H9 (cell line): ENCODE measurements around the gene RNF175. TPM values are rescaled to one million over a fixed set of nuclear protein-coding genes. Genes with fewer than 3 reads are reported as not detected.

Experiments used
- DNase-seq: peaks from one replicate; pipeline ENCODE4 v3.0.0-alpha.2; 2017
- H2AFZ ChIP-seq: one replicate; pipeline ENCODE4 v1.6.1; 2013; ENCODE audit warnings: mild to moderate bottlenecking, low read length, control low read depth, moderate library complexity
- H2AK5ac ChIP-seq: 2 replicates; pipeline ENCODE4 v1.6.1; 2013; ENCODE audit warnings: low read length, control low read depth, mixed read lengths; ENCODE audit not compliant: insufficient read length
- H2BK120ac ChIP-seq: one replicate; pipeline ENCODE4 v1.6.1; 2013; ENCODE audit warnings: low read depth, mild to moderate bottlenecking, low read length, control low read depth, inconsistent platforms; ENCODE audit not compliant: poor library complexity, severe bottlenecking
- H2BK12ac ChIP-seq: 2 replicates; pipeline ENCODE4 v1.6.1; 2013; ENCODE audit warnings: low read length, control low read depth, mixed read lengths, low read depth; ENCODE audit not compliant: insufficient read length
- H2BK15ac ChIP-seq: 2 replicates; pipeline ENCODE4 v1.6.1; 2013; ENCODE audit warnings: low read depth, low read length, control low read depth
- H2BK20ac ChIP-seq: one replicate; pipeline ENCODE4 v1.6.1; 2013; ENCODE audit warnings: low read depth, mild to moderate bottlenecking, low read length, control low read depth, inconsistent platforms; ENCODE audit not compliant: poor library complexity, severe bottlenecking
- H2BK5ac ChIP-seq: 2 replicates; pipeline ENCODE4 v1.6.1; 2013; ENCODE audit warnings: low read length, control low read depth, mixed read lengths; ENCODE audit not compliant: insufficient read length
- H3K14ac ChIP-seq: 2 replicates; pipeline ENCODE4 v1.6.1; 2013; ENCODE audit warnings: low read length, control low read depth; ENCODE audit not compliant: insufficient read depth
- H3K18ac ChIP-seq: 2 replicates; pipeline ENCODE4 v1.6.1; 2013; ENCODE audit warnings: low read depth, mild to moderate bottlenecking, mixed read lengths, low read length, control low read depth; ENCODE audit not compliant: insufficient read length
- H3K23ac ChIP-seq: 2 replicates; pipeline ENCODE4 v1.6.1; 2013; ENCODE audit warnings: low read length, control low read depth, mixed read lengths, low read depth; ENCODE audit not compliant: insufficient read length
- H3K23me2 ChIP-seq: 2 replicates; pipeline ENCODE4 v1.6.1; 2013; ENCODE audit warnings: low read depth, mild to moderate bottlenecking, mixed read lengths, low read length, control low read depth; ENCODE audit not compliant: insufficient read length, poor library complexity, severe bottlenecking
- H3K27ac ChIP-seq: 2 replicates; pipeline ENCODE4 v1.5.1; 2013; ENCODE audit warnings: low read length, control low read depth, mixed read lengths, low read depth; ENCODE audit not compliant: insufficient read length
- H3K27me3 ChIP-seq: 2 replicates; pipeline ENCODE4 v1.6.1; 2013; ENCODE audit warnings: low read length, control low read depth, inconsistent platforms; ENCODE audit not compliant: insufficient read depth
- H3K4ac ChIP-seq: 2 replicates; pipeline ENCODE4 v1.6.1; 2013; ENCODE audit warnings: low read depth, mild to moderate bottlenecking, control low read depth, inconsistent platforms, low read length, moderate library complexity
- H3K4me1 ChIP-seq: 2 replicates; pipeline ENCODE4 v1.6.1; 2013; ENCODE audit warnings: low read length, control low read depth, inconsistent platforms; ENCODE audit not compliant: insufficient read depth
- H3K4me2 ChIP-seq: 2 replicates; pipeline ENCODE4 v1.6.1; 2013; ENCODE audit warnings: low read length, control low read depth, mixed read lengths; ENCODE audit not compliant: insufficient read length, insufficient read depth
- H3K56ac ChIP-seq: 2 replicates; pipeline ENCODE4 v1.6.1; 2013; ENCODE audit warnings: low read depth, mild to moderate bottlenecking, mixed read lengths, low read length, control low read depth; ENCODE audit not compliant: insufficient read length
- H3K79me1 ChIP-seq: 2 replicates; pipeline ENCODE4 v1.6.1; 2013; ENCODE audit warnings: low read depth, mild to moderate bottlenecking, moderate library complexity, low read length, control low read depth, inconsistent platforms; ENCODE audit not compliant: insufficient read depth, poor library complexity, severe bottlenecking
- H3K79me2 ChIP-seq: 2 replicates; pipeline ENCODE4 v1.6.1; 2013; ENCODE audit warnings: low read length, control low read depth, inconsistent platforms; ENCODE audit not compliant: insufficient read depth
- H3K9ac ChIP-seq: 2 replicates; pipeline ENCODE4 v1.6.1; 2013; ENCODE audit warnings: low read length, control low read depth, mixed read lengths; ENCODE audit not compliant: insufficient read length; ENCODE audit errors: extremely low read depth
- H3K9me3 ChIP-seq: one replicate; pipeline ENCODE4 v1.6.1; 2013; ENCODE audit warnings: low read depth, low read length, inconsistent platforms; ENCODE audit not compliant: control insufficient read depth
- H3T11ph ChIP-seq: one replicate; pipeline ENCODE4 v1.6.1; 2013; ENCODE audit warnings: mild to moderate bottlenecking, low read length, control low read depth, inconsistent platforms
- H4K20me1 ChIP-seq: one replicate; pipeline ENCODE4 v1.6.1; 2013; ENCODE audit not compliant: control insufficient read depth, insufficient read length, insufficient read depth
- H4K5ac ChIP-seq: 2 replicates; pipeline ENCODE4 v1.6.1; 2013; ENCODE audit warnings: low read depth, mild to moderate bottlenecking, mixed read lengths, low read length, control low read depth; ENCODE audit not compliant: insufficient read length
- H4K8ac ChIP-seq: replicated peaks from 2 replicates; pipeline ENCODE4 v1.6.1; 2013; ENCODE audit warnings: low read length, control low read depth, mixed read lengths, low read depth; ENCODE audit not compliant: insufficient read length
- H4K91ac ChIP-seq: 2 replicates; pipeline ENCODE4 v1.6.1; 2013; ENCODE audit warnings: low read depth, mild to moderate bottlenecking, moderate library complexity, mixed read lengths, low read length, control low read depth; ENCODE audit not compliant: insufficient read length
- H3K27ac Mint-ChIP-seq, 3 experiments: 2 replicates in 2 of 3; 3 replicates in 1 of 3; pipeline ENCODE4 v1.8.0; 2020 to 2021; ENCODE audit warnings: mixed read lengths in 3 of 3, mild to moderate bottlenecking in 1 of 3, moderate library complexity in 1 of 3
- H3K27me3 Mint-ChIP-seq: 2 replicates; pipeline ENCODE4 v1.8.0; 2021; ENCODE audit warnings: low read depth, mild to moderate bottlenecking, moderate library complexity, mixed read lengths
- H3K36me3 Mint-ChIP-seq, 3 experiments: 2 replicates in 2 of 3; 3 replicates in 1 of 3; pipeline ENCODE4 v1.8.0; 2020 to 2021; ENCODE audit warnings: low read depth in 3 of 3, mixed read lengths in 3 of 3; ENCODE audit not compliant: insufficient read depth in 1 of 3
- H3K4me1 Mint-ChIP-seq, 2 experiments: 2 replicates each; pipeline ENCODE4 v1.8.0; 2020; ENCODE audit warnings: mixed read lengths in 2 of 2
- H3K4me3 Mint-ChIP-seq, 2 experiments: 2 replicates in 1 of 2; 3 replicates in 1 of 2; pipeline ENCODE4 v1.8.0; 2020 to 2021; ENCODE audit warnings: mild to moderate bottlenecking in 2 of 2, mixed read lengths in 2 of 2, moderate library complexity in 1 of 2
- H3K9me3 Mint-ChIP-seq, 2 experiments: 2 replicates in 1 of 2; 3 replicates in 1 of 2; pipeline ENCODE4 v1.8.0; 2020; ENCODE audit warnings: mild to moderate bottlenecking in 2 of 2, mixed read lengths in 2 of 2, moderate library complexity in 1 of 2
- CTCF ChIP-seq: fragments of 200-600 bp; sonication (generic); conservative IDR thresholded peaks from 3 replicates; pipeline ENCODE4 v1.8.0; 2021; ENCODE audit warnings: antibody characterized with exemption, mild to moderate bottlenecking
- WGBS: extraction: QIAGEN DNeasy Blood & Tissue Kit; methylation state at CpG from one replicate; pipeline ENCODE4 v1.1.7; 2013; ENCODE audit warnings: missing lambda C conversion rate, low lambda C conversion rate, mixed read lengths; ENCODE audit not compliant: insufficient read length; ENCODE audit errors: extremely low coverage; 5-methylcytosine and 5-hydroxymethylcytosine counted together
- total RNA-seq: library from RNA; stranded (reverse); gene quantifications from 2 replicates; pipeline ENCODE4 v1.2.1, GENCODE V29; 2021

RNF175 gene
- total RNA-seq, 1 experiment from 2014 or later, result 4.3 TPM

- no peak overlapping the region for H2AK5ac ChIP-seq
- no peak overlapping the region for H2AFZ ChIP-seq
- no peaks in the 10 kb centered on the region for H3K9me3 ChIP-seq
- H3K27ac ChIP-seq, result no peak overlapping the region
- no peaks in the 10 kb centered on the region for H3K27me3 ChIP-seq
- no peak overlapping the region for H3K4me2 ChIP-seq
- Mint-ChIP-seq H3K27me3 (no peaks in the 10 kb centered on the region), H3K36me3 (peaks cover 27 to 38% (median 29%) of the 10 kb centered on the region in 3 experiments), H3K4me3 (no peak overlapping the region), H3K4me1 (peaks cover 17 to 24% of the 10 kb centered on the region in 2 experiments), H3K27ac (no peak overlapping the region), H3K9me3 (peaks cover 5 to 7% of the 10 kb centered on the region in 2 experiments; a peak in 3 of 5 replicates)
- H3K4ac ChIP-seq, result no peak overlapping the region
- no peak overlapping the region for H3K23ac ChIP-seq
- no peak overlapping the region for H2BK15ac ChIP-seq
- H3T11ph ChIP-seq, result no peak overlapping the region
- H3K18ac ChIP-seq, result no peak overlapping the region
- WGBS, result no CpG with 5 or more reads among the region's 1 CpG
- no peaks in the 10 kb centered on the region for H3K23me2 ChIP-seq
- H2BK20ac ChIP-seq, result no peak overlapping the region
- peaks cover 2% of the 10 kb centered on the region; the same call in 1 of the 2 replicates for H3K4me1 ChIP-seq
- H2BK12ac ChIP-seq, result no peak overlapping the region
- no peaks in the 10 kb centered on the region for H3K79me2 ChIP-seq
- no peaks in the 10 kb centered on the region for H4K20me1 ChIP-seq
- no peak overlapping the region for H4K5ac ChIP-seq
- H3K56ac ChIP-seq, result no peak overlapping the region
- no peak overlapping the region for H4K91ac ChIP-seq
- no peak overlapping the region for H4K8ac ChIP-seq
- H3K14ac ChIP-seq, result no peak overlapping the region
- DNase-seq, result no peak
- TF ChIP-seq CTCF, result no peak
- H3K9ac ChIP-seq, result no peak overlapping the region
- no peaks in the 10 kb centered on the region for H3K79me1 ChIP-seq
- no peak overlapping the region for H2BK120ac ChIP-seq
- H2BK5ac ChIP-seq, result no peak overlapping the region
These were observed 18.6 kb upstream of the RNF175 start for GRCh38 chr4:153778383-153778782.
